Measurements from ENCODE around the gene LPCAT1.

DNA sequence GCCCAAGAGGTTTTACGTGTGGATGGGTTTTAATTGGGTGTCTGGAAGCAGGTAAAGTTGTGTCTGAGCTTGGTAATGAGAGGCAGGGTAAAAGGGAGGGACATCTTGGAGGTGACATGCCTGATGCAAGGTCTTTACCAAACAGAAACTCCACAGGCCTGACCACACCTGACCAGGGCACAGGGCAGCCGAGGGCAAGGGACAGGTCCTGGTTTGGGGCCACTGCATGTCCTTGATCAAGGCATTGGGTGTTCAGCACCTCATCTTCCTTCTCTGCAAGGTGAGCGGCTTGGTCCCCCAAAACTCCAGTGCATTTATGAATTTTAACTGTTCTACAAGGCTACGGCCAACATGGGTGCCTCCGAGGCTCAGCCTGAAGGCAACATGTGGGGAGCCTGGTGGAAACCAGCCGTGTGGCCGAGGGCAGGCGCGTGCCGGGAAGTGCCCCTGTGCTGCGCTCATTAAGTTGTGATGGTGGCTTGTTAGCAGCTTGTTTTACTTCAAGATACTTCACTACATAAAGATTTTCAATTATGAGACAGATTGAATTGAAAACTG, 30.7 kb upstream of the LPCAT1 start:
- TF ChIP-seq, protein P1, sequence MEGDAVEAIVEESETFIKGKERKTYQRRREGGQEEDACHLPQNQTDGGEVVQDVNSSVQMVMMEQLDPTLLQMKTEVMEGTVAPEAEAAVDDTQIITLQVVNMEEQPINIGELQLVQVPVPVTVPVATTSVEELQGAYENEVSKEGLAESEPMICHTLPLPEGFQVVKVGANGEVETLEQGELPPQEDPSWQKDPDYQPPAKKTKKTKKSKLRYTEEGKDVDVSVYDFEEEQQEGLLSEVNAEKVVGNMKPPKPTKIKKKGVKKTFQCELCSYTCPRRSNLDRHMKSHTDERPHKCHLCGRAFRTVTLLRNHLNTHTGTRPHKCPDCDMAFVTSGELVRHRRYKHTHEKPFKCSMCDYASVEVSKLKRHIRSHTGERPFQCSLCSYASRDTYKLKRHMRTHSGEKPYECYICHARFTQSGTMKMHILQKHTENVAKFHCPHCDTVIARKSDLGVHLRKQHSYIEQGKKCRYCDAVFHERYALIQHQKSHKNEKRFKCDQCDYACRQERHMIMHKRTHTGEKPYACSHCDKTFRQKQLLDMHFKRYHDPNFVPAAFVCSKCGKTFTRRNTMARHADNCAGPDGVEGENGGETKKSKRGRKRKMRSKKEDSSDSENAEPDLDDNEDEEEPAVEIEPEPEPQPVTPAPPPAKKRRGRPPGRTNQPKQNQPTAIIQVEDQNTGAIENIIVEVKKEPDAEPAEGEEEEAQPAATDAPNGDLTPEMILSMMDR (IDR thresholded peaks at IDR 0.05): no peak
- TF ChIP-seq POLR2A (IDR thresholded peaks at IDR 0.05): no peak
- TF ChIP-seq POLR2AphosphoS5 (IDR thresholded peaks at IDR 0.05): no peak

Data from breast epithelium (tissue), 3 donors.